ENCODE results near the gene ZNF883. TPM values are rescaled to one million over a fixed set of nuclear protein-coding genes. Genes with fewer than 3 reads are reported as not detected.
A peak's percentile ranks its signal among the peaks of the same experiment; 100 is the strongest.
"Not testable (repeated sequence)": the region's sequence is repeated elsewhere in the genome, so short reads cannot be mapped to it uniquely, and the experiment has no call there.

The ZNF883 gene
- total RNA-seq, result under 1 TPM; 0.30 to 0.31 TPM
- 1.1 TPM for polyA plus RNA-seq (2013, experiment 1 of 2)
- polyA plus RNA-seq (2013, experiment 2 of 2), result 1.3 TPM
- total RNA-seq, result 0 to 3.8 (median 0.82) reads per million in 172 experiments

DNA sequence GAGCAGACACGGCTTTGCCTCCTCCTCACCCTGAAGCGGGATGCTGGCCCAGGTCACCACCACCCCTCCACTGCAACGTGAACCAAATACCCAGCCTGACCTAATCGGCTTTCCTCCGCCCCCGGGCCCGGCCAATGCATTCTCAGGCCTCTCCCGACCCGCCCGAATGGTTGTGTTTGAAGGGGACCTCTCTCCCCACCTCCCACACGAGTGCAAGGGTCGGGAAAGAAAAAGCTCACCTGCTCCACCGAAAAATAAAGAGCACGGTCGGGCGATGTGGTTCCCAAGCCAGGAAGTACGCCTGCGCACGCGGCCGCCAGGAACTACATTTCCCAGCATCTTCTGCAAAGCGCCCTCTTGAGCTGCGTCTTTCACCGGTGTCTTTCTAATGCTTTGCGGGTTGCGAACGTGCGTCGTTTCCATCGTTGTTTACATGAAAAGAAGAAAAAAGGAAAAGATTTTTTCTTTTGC lies at the start of gene ZNF883:
Gene ZNF883 (minus strand): TSS at position 282 of the 471 bp plus-strand sequence.
- Histone ChIP-seq H3K4me1 (ENCODE audit: insufficient read depth, low read length) (no peaks in the 10 kb centered on the region), H3K36me3 (ENCODE audit: insufficient read depth, low read length) (no peaks in the 10 kb centered on the region), H3K27me3 (ENCODE audit: control insufficient read depth in 1 of 2, insufficient read depth in 2 of 2, low read length in 2 of 2) (peaks cover 7% of the 10 kb centered on the region in 2 experiments), H3K9me3 (ENCODE audit: control insufficient read depth in 1 of 2, insufficient read depth in 1 of 2, low read length in 2 of 2) (peaks cover 21 to 23% of the 10 kb centered on the region in 2 experiments), H3K4me3 (ENCODE audit: low read length) (peak within 1 kb of the TSS; percentile 39), H3K27ac (ENCODE audit: low read depth in 1 of 2, low read length in 2 of 2) (no peak within 1 kb of the TSS)
- peaks cover 47% of the 10 kb centered on the region for H3K27me3 Mint-ChIP-seq
- DNase-seq (peak in 12 of 14 experiments; percentile 0 to 58 (median 22)), ATAC-seq (ENCODE audit: poor library complexity) (peak; percentile 60)
- H3K4me3 Mint-ChIP-seq, result peak within 1 kb of the TSS; percentile 62
- TF ChIP-seq, protein P1, sequence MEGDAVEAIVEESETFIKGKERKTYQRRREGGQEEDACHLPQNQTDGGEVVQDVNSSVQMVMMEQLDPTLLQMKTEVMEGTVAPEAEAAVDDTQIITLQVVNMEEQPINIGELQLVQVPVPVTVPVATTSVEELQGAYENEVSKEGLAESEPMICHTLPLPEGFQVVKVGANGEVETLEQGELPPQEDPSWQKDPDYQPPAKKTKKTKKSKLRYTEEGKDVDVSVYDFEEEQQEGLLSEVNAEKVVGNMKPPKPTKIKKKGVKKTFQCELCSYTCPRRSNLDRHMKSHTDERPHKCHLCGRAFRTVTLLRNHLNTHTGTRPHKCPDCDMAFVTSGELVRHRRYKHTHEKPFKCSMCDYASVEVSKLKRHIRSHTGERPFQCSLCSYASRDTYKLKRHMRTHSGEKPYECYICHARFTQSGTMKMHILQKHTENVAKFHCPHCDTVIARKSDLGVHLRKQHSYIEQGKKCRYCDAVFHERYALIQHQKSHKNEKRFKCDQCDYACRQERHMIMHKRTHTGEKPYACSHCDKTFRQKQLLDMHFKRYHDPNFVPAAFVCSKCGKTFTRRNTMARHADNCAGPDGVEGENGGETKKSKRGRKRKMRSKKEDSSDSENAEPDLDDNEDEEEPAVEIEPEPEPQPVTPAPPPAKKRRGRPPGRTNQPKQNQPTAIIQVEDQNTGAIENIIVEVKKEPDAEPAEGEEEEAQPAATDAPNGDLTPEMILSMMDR (IDR thresholded peaks at IDR 0.05), result no peak
- ChIA-PET CTCF (no interaction called here), POLR2A (no interaction called here)
- peaks cover 49% of the 10 kb centered on the region for H3K36me3 Mint-ChIP-seq (ENCODE audit: low read depth)
- H3K4me1 Mint-ChIP-seq (ENCODE audit: low read depth), result no peaks in the 10 kb centered on the region
- H3K27ac Mint-ChIP-seq, result no peak within 1 kb of the TSS
- H3K9me3 Mint-ChIP-seq, result peaks cover 19% of the 10 kb centered on the region
- intact Hi-C loops (cut with DNase I, micrococcal nuclease), result no loop called here

DNA sequence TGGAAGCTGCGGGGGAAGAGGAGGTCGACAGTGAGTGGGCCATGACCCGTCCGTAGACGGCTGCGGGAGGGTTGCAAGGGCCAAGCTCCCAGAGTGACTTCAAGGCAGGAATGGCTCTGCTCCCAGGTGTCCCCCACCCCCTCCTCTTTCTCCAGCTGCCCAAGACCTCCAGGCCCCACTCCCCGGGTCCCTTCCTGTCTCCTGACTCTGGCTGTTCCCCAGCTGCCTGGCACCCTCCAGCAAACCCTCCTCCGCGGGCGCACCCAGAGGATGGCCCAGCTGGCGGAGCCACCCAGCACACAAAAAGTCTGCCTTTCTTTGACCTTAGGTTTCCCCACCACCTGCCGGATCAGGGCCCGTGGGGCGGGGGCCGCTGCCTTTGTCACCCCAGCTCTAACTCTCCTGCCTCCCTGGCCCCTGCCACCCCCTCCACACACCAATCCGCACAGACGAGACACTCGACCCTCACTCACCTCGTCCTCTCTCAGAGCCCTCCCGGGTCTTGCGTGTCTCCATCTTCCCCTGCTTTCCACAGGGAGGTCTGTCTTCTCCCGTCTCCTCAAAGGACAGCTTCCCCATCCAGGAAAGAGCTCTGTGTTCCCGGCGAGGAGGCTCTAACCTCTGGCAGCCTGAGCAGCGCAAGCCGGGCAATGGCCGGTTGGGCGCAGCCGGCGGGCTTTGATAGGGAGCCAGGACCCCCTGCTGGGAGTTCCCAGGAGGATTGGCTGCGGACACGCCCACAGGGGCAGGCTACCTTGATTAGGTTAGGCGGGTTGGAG lies 49.3 kb upstream of the ZNF883 start:
- H3K4me3 Mint-ChIP-seq; DNase-seq; ATAC-seq (ENCODE audit: poor library complexity); H3K4me1 ChIP-seq (ENCODE audit: insufficient read depth, low read length); CTCF ChIA-PET; H3K27ac ChIP-seq (ENCODE audit: low read depth in 1 of 2, low read length in 2 of 2); H3K27ac Mint-ChIP-seq; intact Hi-C loops (cut with DNase I, micrococcal nuclease); H3K4me3 ChIP-seq (ENCODE audit: low read length); H3K9me3 Mint-ChIP-seq; H3K4me1 Mint-ChIP-seq (ENCODE audit: low read depth); H3K36me3 ChIP-seq (ENCODE audit: insufficient read depth, low read length); POLR2A ChIA-PET: not testable (repeated sequence)
- Mint-ChIP-seq H3K36me3 (ENCODE audit: low read depth) (peaks cover 11% of the 10 kb centered on the region), H3K27me3 (peaks cover 18% of the 10 kb centered on the region)
- Histone ChIP-seq H3K9me3 (ENCODE audit: control insufficient read depth in 1 of 2, insufficient read depth in 1 of 2, low read length in 2 of 2) (peaks cover 29 to 40% of the 10 kb centered on the region in 2 experiments), H3K27me3 (ENCODE audit: control insufficient read depth in 1 of 2, insufficient read depth in 2 of 2, low read length in 2 of 2) (peaks cover 27 to 32% of the 10 kb centered on the region in 2 experiments)

DNA sequence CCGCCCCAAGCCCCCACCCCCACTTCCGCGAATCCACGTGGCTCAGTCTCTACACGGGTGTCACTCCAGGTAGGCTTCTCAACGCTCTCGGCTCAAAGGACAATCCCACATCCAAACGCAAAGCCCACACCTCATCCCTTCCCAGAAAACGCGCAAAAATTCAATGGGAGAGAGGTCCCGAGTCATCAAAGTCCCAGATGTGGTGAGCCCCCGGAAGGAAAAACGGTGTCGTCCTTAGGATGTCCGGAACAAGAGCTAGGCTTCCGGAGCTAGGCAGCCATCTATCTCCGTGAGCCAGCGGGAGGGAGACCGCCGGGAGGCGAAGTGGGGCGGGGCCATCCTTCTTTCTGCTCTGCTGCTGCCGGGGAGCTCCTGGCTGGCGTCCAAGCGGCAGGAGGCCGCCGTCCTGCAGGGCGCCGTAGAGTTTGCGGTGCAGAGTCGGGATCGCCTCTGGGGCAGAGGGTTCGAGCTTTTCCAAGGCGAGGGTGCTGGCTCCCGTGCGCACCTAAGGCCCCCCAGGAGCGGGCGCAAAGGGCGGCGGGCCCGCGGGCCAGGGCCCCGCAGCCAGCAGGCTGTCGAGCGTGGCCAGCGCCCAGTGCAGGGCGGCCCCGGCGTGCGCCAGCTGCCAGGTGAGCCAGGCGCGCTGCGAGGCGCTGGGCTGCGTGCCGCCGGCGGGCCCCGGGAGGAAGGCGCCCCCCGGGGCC lies 47.7 kb upstream of the ZNF883 start:
- Histone ChIP-seq H3K27me3 (ENCODE audit: control insufficient read depth in 1 of 2, insufficient read depth in 2 of 2, low read length in 2 of 2) (peaks cover 27 to 32% of the 10 kb centered on the region in 2 experiments), H3K4me1 (ENCODE audit: insufficient read depth, low read length) (peaks cover 11% of the 10 kb centered on the region), H3K9me3 (ENCODE audit: control insufficient read depth in 1 of 2, insufficient read depth in 1 of 2, low read length in 2 of 2) (peaks cover 43 to 45% of the 10 kb centered on the region in 2 experiments)
- H3K4me3 ChIP-seq (ENCODE audit: low read length); H3K36me3 ChIP-seq (ENCODE audit: insufficient read depth, low read length); ATAC-seq (ENCODE audit: poor library complexity); H3K9me3 Mint-ChIP-seq; POLR2A ChIA-PET; H3K27ac Mint-ChIP-seq; CTCF ChIA-PET; H3K27ac ChIP-seq (ENCODE audit: low read depth in 1 of 2, low read length in 2 of 2); H3K4me1 Mint-ChIP-seq (ENCODE audit: low read depth); H3K4me3 Mint-ChIP-seq: not testable (repeated sequence)
- intact Hi-C loops (cut with DNase I, micrococcal nuclease), result loop anchor here in 1 of 2 experiments (10.0 kb wide), 2 partner anchors 95 to 335 kb away; partner anchors contain the start of gene SLC31A2
- peak in 3 of 14 experiments; percentile 3 to 36 (median 11) for DNase-seq
- peaks cover 11% of the 10 kb centered on the region for H3K36me3 Mint-ChIP-seq (ENCODE audit: low read depth)
- H3K27me3 Mint-ChIP-seq, result peaks cover 18% of the 10 kb centered on the region

DNA sequence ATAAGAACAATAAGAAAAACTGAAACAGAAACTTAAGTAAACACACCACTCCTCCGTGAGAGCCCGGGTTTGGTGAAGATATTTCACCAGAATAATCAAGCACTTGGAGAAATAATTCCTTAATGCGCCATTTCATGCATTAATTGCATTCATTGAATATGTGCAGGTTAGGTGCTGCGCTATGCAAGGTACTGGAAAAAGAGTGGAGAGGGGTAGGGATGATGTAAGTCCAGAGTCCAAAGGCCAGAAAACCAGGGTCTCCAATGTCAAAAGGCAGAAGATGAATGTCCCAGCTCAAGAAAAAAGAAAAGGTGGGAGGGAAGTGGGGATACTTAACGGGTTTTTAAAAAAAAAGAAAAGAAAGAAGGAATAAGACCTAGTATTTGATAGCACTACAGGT lies 45.2 kb upstream of the ZNF883 start:
- DNase-seq (peak in 1 of 14 experiments; percentile 3), ATAC-seq (ENCODE audit: poor library complexity) (no peak)
- Mint-ChIP-seq H3K27me3 (peaks cover 18% of the 10 kb centered on the region), H3K9me3 (peaks cover 3% of the 10 kb centered on the region), H3K4me3 (no peak overlapping the region), H3K36me3 (ENCODE audit: low read depth) (peaks cover 11% of the 10 kb centered on the region), H3K4me1 (ENCODE audit: low read depth) (no peaks in the 10 kb centered on the region), H3K27ac (no peak overlapping the region)
- ChIA-PET POLR2A (no interaction called here), CTCF (no interaction called here)
- peak overlapping the region; percentile 63 for H3K4me3 ChIP-seq (ENCODE audit: low read length)
- peak overlapping the region in 1 of 2 donors; percentile 25 for H3K27ac ChIP-seq (ENCODE audit: low read depth in 1 of 2, low read length in 2 of 2)
- peaks cover 23 to 25% of the 10 kb centered on the region in 2 experiments for H3K27me3 ChIP-seq (ENCODE audit: control insufficient read depth in 1 of 2, insufficient read depth in 2 of 2, low read length in 2 of 2)
- H3K9me3 ChIP-seq (ENCODE audit: control insufficient read depth in 1 of 2, insufficient read depth in 1 of 2, low read length in 2 of 2), result peaks cover 36 to 67% of the 10 kb centered on the region in 2 experiments
- intact Hi-C loops (cut with DNase I, micrococcal nuclease), result loop anchor here in 1 of 2 experiments (10.0 kb wide), 2 partner anchors 98 to 332 kb away; partner anchors contain the start of gene SLC31A2
- H3K4me1 ChIP-seq (ENCODE audit: insufficient read depth, low read length), result peaks cover 11% of the 10 kb centered on the region
- TF ChIP-seq, protein P1 (IDR thresholded peaks at IDR 0.05), result no peak
- H3K36me3 ChIP-seq (ENCODE audit: insufficient read depth, low read length), result no peaks in the 10 kb centered on the region
